Endothelial cell (in vitro differentiated cells): ENCODE measurements around the gene TGFB1I1. TPM values are rescaled to one million over a fixed set of nuclear protein-coding genes. Genes with fewer than 3 reads are reported as not detected.

Source experiments
- DNase-seq: peaks from one replicate; pipeline ENCODE4 v3.0.0; 2021; ENCODE audit warnings: low spot score
- H3K27ac Mint-ChIP-seq: one replicate; pipeline ENCODE4 v1.8.0; 2021; ENCODE audit warnings: mixed read lengths, inconsistent platforms; ENCODE audit not compliant: unreplicated experiment
- H3K27me3 Mint-ChIP-seq: one replicate; pipeline ENCODE4 v1.8.0; 2021; ENCODE audit warnings: mild to moderate bottlenecking, moderate library complexity, mixed read lengths, inconsistent platforms; ENCODE audit not compliant: unreplicated experiment
- H3K36me3 Mint-ChIP-seq: one replicate; pipeline ENCODE4 v1.8.0; 2021; ENCODE audit warnings: mild to moderate bottlenecking, low read depth, mixed read lengths, inconsistent platforms; ENCODE audit not compliant: unreplicated experiment
- H3K4me1 Mint-ChIP-seq: one replicate; pipeline ENCODE4 v1.8.0; 2021; ENCODE audit warnings: mild to moderate bottlenecking, mixed read lengths, inconsistent platforms; ENCODE audit not compliant: unreplicated experiment
- H3K4me3 Mint-ChIP-seq: one replicate; pipeline ENCODE4 v1.8.0; 2021; ENCODE audit warnings: mild to moderate bottlenecking, mixed read lengths, inconsistent platforms; ENCODE audit not compliant: unreplicated experiment
- H3K9me3 Mint-ChIP-seq: one replicate; pipeline ENCODE4 v1.8.0; 2021; ENCODE audit warnings: mixed read lengths, inconsistent platforms; ENCODE audit not compliant: unreplicated experiment
- total RNA-seq: library from RNA; stranded (reverse); fragmentation: NEBNext Ultra II Directional; extraction: Animal tissue kit (Norgen Biotek cat#: 25700); gene quantifications from one replicate; pipeline ENCODE4 v1.2.1, GENCODE V29; 2021; ENCODE audit not compliant: unreplicated experiment
- TF ChIP-seq, protein P1 (sequence below): fragments of 200-600 bp; sonication (generic); IDR thresholded peaks from one replicate; pipeline ENCODE4 v1.5.0; 2021; ENCODE audit warnings: antibody characterized with exemption; ENCODE audit not compliant: unreplicated experiment

Gene TGFB1I1
- total RNA-seq, 1 donor from 2014 or later: 42.5 TPM

DNA sequence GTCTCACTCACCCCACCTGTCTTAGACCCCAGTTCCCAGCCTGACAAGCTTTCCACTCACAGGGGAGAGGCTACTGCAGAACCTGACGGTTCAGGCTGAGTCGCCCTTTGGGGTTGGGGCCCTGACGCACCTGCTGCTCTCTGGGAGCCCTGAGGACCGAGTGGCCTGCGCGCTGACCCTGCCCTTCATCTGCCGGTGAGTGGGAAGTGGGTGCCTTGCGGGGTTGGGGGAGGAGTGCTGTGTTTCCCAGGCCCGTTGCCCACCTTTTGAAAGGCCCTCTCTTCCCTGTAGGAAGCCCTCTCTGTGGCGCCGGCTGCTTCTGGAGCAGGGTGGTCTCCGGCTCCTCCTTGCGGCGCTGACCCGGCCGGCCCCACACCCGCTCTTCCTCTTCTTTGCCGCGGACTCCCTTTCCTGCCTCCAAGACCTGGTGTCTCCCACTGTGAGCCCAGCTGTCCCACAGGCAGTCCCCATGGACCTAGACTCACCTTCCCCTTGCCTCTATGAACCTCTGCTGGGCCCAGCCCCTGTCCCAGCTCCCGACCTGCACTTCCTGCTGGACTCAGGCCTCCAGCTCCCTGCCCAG, 6.1 kb upstream of the TGFB1I1 start:
- H3K4me1 Mint-ChIP-seq: peaks cover 9% of the 10 kb centered on the region
- TF ChIP-seq, protein P1, sequence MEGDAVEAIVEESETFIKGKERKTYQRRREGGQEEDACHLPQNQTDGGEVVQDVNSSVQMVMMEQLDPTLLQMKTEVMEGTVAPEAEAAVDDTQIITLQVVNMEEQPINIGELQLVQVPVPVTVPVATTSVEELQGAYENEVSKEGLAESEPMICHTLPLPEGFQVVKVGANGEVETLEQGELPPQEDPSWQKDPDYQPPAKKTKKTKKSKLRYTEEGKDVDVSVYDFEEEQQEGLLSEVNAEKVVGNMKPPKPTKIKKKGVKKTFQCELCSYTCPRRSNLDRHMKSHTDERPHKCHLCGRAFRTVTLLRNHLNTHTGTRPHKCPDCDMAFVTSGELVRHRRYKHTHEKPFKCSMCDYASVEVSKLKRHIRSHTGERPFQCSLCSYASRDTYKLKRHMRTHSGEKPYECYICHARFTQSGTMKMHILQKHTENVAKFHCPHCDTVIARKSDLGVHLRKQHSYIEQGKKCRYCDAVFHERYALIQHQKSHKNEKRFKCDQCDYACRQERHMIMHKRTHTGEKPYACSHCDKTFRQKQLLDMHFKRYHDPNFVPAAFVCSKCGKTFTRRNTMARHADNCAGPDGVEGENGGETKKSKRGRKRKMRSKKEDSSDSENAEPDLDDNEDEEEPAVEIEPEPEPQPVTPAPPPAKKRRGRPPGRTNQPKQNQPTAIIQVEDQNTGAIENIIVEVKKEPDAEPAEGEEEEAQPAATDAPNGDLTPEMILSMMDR: no peak
- H3K27ac Mint-ChIP-seq: peak overlapping the region; percentile 75
- DNase-seq: no peak
- H3K27me3 Mint-ChIP-seq: peaks cover 22% of the 10 kb centered on the region
- no peaks in the 10 kb centered on the region for H3K9me3 Mint-ChIP-seq
- peak overlapping the region; percentile 60 for H3K4me3 Mint-ChIP-seq
- peaks cover 22% of the 10 kb centered on the region for H3K36me3 Mint-ChIP-seq

DNA sequence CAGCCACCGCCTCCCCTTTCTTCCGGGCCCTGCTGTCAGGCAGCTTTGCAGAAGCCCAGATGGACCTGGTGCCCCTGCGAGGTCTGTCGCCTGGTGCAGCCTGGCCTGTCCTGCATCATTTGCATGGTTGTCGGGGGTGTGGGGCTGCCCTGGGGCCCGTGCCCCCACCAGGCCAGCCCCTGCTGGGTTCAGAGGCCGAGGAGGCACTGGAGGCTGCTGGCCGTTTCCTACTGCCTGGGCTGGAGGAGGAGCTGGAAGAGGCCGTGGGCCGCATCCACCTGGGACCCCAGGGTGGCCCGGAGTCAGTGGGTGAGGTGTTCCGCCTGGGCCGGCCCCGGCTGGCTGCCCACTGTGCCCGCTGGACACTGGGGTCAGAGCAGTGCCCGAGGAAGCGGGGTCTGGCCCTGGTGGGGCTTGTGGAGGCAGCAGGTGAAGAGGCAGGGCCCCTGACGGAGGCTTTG, 5.5 kb upstream of the TGFB1I1 start:
- no peak for DNase-seq
- peaks cover 14% of the 10 kb centered on the region for H3K4me1 Mint-ChIP-seq
- H3K9me3 Mint-ChIP-seq: no peaks in the 10 kb centered on the region
- H3K27ac Mint-ChIP-seq: peak overlapping the region; percentile 86
- TF ChIP-seq, protein P1: no peak
- H3K27me3 Mint-ChIP-seq: peaks cover 24% of the 10 kb centered on the region
- H3K36me3 Mint-ChIP-seq: peaks cover 22% of the 10 kb centered on the region
- H3K4me3 Mint-ChIP-seq: no peak overlapping the region

DNA sequence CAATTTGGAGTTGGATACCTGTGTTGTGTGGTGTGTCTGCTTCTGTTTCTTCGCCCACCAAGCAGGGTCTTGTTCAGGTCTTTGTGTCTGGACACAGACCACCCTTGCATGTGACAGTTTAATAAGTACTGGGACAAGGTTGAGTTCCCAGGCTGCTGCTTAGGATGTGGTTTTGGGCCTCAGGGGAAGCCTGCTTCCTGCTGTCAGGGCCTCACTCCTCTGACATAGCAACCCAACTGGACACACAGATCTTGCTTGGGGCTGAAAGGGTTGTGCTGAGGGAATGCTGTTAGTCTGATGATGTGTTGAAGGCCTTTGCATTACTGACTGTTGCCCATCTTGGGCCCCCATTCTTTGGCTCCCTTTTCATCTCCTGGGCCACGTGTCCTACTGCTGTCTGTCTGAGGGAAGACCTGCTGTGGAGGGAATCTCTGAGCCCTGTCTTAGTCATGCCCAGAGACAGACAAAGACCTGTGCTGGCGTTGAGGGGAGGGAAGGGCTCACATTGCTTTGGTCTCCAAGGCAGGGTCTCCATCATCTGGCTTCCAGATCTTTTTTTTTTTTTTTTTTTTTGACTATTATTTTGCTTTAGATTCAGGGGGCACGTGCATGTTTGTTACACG, 4.7 kb upstream of the TGFB1I1 start:
- DNase-seq: no peak
- peaks cover 22% of the 10 kb centered on the region for H3K36me3 Mint-ChIP-seq
- peaks cover 15% of the 10 kb centered on the region for H3K4me1 Mint-ChIP-seq
- peaks cover 26% of the 10 kb centered on the region for H3K27me3 Mint-ChIP-seq
- peak overlapping the region; percentile 86 for H3K27ac Mint-ChIP-seq
- H3K4me3 Mint-ChIP-seq: peak overlapping the region; percentile 42
- TF ChIP-seq, protein P1: no peak
- no peaks in the 10 kb centered on the region for H3K9me3 Mint-ChIP-seq

DNA sequence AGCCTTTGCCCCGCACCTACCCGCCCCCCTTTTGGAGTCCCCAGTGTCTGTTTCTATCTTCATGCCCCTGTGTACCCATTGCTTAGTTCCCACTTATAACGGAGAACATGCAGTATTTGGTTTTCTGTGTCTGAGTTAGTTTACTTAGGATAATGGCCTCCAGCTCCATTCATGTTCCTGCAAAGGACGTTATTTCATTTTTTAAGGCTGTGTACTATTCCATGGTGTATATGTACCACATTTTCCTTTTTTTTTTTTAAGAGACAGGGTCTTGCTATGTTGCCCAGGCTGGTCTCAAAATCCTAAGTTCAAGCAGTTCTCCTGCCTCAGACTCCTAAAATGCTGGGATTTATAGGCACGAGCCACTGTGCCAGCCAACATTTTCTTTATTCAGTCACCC, 4.1 kb upstream of the TGFB1I1 start:
- Mint-ChIP-seq H3K27me3 (peaks cover 26% of the 10 kb centered on the region), H3K4me1 (peaks cover 15% of the 10 kb centered on the region), H3K36me3 (peaks cover 21% of the 10 kb centered on the region), H3K27ac (no peak overlapping the region), H3K9me3 (no peaks in the 10 kb centered on the region), H3K4me3 (peak overlapping the region; percentile 42)
- TF ChIP-seq, protein P1: no peak
- DNase-seq: no peak

DNA sequence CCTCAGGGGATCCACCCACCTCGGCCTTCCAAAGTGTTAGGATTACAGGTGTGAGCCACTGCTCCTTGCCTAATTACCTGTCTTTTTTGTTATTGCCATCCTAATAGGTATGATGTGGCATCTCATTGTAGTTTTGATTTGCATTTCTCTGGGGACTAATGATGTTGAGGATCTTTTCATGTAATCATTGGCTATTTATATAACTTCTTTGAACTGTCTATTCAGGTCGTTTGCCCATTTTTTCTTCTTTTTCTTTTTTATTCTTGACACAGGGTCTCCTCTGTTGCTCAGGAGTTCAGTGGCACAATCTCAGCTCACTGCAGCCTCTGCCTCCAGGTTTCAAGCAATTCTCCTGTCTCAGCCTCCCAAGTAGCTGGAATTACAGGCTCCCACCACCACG, 1.3 kb upstream of the TGFB1I1 start:
- H3K27ac Mint-ChIP-seq: no peak overlapping the region
- DNase-seq: no peak
- peaks cover 12% of the 10 kb centered on the region for H3K27me3 Mint-ChIP-seq
- no peak overlapping the region for H3K4me3 Mint-ChIP-seq
- no peaks in the 10 kb centered on the region for H3K9me3 Mint-ChIP-seq
- TF ChIP-seq, protein P1: no peak
- peaks cover 30% of the 10 kb centered on the region for H3K36me3 Mint-ChIP-seq
- peaks cover 15% of the 10 kb centered on the region for H3K4me1 Mint-ChIP-seq
